HuH-7 (cell line): Measurements from ENCODE around the gene ARVCF.

Source experiments
- DNase-seq: peaks from one replicate; pipeline ENCODE4 v3.0.0; 2011; ENCODE audit warnings: low spot score

ARVCF gene, protein sequence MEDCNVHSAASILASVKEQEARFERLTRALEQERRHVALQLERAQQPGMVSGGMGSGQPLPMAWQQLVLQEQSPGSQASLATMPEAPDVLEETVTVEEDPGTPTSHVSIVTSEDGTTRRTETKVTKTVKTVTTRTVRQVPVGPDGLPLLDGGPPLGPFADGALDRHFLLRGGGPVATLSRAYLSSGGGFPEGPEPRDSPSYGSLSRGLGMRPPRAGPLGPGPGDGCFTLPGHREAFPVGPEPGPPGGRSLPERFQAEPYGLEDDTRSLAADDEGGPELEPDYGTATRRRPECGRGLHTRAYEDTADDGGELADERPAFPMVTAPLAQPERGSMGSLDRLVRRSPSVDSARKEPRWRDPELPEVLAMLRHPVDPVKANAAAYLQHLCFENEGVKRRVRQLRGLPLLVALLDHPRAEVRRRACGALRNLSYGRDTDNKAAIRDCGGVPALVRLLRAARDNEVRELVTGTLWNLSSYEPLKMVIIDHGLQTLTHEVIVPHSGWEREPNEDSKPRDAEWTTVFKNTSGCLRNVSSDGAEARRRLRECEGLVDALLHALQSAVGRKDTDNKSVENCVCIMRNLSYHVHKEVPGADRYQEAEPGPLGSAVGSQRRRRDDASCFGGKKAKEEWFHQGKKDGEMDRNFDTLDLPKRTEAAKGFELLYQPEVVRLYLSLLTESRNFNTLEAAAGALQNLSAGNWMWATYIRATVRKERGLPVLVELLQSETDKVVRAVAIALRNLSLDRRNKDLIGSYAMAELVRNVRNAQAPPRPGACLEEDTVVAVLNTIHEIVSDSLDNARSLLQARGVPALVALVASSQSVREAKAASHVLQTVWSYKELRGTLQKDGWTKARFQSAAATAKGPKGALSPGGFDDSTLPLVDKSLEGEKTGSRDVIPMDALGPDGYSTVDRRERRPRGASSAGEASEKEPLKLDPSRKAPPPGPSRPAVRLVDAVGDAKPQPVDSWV

DNA sequence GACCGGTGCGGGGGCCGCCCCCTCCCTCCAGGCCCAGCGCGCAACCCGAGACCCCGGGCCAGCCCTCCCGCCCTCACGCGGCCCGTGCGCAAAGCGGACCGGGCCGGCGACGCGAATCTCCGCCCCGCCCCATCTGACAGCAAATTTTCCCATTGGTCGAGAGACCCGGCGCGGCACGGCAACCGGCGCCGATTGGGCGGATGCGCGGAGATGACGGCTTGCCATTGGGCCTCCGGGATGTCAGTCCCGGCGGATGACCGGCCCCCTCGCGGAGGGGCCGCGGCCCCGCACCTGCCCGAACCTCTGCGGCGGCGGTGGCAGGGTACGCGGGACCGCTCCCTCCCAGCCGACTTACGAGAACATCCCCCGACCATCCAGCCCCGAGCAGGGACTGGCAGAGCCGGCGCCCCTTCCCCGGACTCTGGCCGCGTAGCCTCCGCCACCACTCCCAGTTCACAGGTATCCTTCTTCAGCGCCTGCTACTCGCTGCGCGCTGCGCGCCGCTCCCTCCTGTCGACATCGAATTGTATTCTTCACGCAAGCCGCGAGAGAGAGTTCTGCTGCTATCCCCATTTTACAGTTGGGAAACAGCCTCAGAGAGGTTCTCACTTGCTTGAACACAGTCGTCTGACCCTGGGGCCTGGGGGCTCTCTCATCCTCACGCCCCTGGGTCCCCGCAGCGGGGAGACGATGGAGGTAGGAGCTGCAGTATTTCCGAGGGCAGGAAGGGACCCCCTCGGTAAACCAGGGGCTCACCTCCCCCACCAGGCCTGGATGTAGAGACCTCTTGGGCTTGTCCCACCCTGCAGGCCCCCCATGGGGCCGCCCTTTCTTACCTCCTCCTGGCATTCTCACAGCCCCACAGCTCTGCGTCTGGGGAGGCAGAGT, at the start of gene ARVCF:
ARVCF (minus strand) TSS at position 90 of the 888 bp plus-strand sequence. CDS start 26,029 bp downstream, outside the sequence.
- peak; percentile 100 for DNase-seq

DNA sequence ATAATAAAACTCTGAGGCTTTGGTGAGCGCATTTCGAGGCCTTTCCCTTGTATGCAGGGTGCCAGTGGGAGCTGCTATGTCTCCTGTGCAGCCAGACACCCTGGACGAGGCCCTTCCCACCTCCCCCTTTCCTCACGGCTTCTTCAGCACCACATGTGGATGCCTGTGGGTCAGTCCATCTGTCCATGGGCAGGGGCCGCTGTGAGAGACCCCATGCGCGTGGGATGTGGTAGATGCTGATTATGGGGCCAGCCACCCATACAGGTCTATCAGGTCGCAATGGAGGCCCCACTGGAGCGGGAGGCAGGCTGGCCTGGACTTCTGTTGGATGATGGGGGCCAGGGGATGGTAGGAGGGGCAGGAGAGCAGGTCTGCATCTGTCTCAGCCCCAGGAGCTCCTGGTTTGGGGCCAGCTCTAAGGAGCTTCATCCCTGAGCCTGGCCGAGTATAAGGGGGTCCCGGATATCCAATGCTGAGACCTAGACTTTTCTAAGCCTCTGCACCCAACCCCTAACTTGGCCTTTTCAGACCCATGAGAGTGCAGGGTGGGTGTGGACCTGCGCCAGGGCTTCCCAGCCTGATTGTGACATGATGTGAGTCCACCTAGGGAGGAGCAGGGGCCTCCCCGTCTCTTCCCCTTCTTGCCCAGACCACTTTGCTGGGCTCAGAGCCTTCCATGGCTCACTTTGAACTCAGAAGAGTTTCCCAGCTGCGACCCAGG, 49.4 kb upstream of the ARVCF start:
- no peak for DNase-seq

DNA sequence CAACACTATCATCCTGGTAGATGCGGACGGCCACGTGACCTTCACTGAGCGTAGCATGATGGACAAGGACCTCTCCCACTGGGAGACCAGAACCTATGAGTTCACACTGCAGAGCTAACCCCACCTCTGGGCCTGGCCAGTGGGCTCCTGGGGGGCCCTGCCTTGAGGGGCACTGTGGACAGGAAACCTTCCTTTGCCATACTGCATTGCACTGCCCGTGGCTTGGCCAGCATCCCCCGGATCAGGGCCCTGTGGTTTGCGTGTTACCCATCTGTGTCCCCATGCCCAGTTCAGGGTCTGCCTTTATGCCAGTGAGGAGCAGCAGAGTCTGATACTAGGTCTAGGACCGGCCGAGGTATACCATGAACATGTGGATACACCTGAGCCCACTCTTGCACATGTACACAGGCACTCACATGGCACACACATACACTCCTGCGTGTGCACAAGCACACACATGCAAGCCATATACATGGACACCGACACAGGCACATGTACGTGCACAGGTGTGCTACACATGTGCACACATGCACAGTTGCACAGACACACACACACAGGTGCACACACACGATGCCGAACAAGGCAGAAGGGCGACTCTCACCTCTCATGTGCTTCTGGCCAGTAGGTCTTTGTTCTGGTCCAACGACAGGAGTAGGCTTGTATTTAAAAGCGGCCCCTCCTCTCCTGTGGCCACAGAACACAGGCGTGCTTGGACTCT, 48.1 kb upstream of the ARVCF start:
- DNase-seq: no peak

DNA sequence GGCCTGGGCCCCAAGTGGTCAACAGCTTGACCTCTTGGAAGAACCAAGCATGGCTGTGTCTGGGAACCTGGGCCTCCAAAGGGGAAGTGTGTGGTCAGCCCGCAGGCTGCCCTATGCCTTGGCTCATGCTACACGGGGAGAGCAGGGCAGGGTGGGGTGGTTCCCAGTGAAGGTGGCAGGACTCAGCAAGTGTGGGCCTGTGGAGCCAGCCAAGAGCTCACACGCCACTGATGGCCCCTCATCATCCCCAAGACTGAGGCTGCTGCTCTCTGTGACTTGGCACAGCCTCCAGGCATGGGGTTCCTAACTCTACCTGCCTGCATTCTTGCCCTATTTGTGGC, 47.5 kb upstream of the ARVCF start:
- no peak for DNase-seq

DNA sequence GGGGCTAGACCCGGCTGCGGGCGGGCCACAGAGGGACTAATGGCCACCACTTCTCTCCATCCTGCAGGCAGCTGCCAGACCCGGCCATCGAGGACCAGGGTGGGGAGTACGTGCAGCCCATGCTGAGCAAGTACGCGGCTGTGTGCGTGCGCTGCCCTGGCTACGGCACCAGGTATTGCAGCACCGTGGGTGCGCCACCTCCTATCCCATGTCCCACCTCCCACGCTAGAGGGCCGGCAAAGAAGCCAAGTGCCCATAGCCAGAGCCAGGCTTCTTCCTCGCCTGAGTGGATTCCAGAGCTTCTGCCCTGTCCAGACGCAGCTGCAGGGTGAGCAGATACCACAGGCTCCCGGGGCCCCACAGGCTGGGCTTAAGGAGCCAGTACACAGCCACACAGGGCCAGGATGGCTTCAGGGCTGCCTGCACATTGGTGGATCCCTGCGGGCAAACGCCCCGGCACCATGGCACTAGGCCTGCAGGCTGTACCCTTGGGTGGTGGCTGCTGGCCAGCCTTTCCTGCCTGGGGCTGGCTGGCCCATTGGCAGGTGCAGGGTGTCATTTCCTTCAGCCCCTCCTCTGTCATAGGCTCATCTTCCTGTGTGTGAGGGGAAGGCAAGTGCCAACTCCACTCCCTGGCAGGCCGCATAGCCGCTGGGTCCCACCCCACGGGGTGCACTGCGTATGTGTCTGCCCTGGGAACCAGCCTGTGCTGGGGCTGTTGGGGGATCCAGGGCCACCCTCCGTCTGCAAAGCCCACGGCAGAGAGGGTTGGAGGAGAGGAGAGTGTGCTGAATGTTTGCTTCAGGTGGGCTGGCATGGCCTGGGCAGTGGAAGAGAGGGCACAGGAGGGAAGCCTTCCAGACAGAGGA, 46.9 kb upstream of the ARVCF start:
- DNase-seq: no peak

DNA sequence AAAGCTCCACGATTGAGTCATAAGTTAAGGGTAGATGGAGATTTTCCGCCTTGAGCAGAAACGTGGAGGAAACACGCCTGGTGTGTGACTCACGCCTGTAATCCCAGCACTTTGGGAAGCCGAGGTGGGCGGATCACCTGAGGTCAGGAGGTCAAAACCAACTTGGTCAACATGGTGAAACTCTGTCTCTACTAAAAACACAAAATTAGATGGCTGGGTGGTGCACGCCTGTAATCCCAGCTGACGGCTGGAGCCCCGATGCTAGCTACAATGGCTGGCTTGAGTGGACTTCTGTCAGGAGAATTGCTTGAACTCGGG, 46.1 kb upstream of the ARVCF start:
- DNase-seq: no peak

DNA sequence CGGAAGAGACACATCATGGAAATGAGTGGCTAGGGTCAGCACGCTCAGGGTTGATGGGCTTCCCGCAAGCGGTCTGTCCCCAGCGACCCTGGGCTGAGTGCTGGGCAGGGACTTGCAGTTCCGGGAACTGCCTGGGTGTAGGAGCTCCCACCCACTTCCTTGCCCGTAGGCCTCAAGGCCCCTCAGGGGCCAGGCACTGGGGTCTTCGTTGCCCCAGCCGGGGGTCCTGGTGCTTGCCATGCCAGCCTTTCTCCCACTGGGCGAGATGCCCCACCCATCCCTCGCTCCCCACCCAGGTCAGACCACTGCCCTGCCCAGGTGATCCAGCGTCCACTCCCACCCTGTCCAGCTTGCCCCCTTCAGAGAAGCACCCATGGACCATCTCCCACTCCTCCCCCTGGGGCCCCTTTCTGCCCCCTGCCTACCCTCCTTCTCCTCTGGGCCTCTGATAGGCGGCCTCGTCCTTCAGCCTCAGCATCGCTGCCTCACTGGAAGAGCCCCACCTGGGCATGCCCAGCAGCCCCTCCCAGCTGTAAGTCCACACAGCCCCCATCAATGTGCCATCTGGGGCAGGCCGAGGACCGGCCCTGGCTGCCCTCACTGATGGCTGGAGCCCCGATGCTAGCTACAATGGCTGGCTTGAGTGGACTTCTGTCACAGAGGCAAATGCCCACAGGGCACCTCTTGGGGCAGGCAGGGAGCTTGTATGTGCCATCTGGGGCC, 45.6 kb upstream of the ARVCF start:
- no peak for DNase-seq

DNA sequence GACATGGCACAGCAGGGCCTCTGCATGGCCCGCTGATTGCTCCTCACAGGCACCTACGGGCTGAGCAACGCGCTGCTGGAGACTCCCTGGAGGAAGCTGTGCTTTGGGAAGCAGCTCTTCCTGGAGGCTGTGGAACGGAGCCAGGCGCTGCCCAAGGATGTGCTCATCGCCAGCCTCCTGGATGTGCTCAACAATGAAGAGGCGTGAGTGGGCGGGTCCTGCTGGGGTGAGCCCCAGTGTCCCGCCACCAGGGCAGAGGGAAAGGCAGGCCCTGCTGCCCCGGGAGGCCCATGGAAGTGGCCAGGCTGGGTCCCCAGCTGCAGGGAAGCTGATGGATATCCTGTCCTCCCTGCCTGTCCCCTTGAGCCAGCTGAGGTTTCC, 44.8 kb upstream of the ARVCF start:
- DNase-seq: no peak

DNA sequence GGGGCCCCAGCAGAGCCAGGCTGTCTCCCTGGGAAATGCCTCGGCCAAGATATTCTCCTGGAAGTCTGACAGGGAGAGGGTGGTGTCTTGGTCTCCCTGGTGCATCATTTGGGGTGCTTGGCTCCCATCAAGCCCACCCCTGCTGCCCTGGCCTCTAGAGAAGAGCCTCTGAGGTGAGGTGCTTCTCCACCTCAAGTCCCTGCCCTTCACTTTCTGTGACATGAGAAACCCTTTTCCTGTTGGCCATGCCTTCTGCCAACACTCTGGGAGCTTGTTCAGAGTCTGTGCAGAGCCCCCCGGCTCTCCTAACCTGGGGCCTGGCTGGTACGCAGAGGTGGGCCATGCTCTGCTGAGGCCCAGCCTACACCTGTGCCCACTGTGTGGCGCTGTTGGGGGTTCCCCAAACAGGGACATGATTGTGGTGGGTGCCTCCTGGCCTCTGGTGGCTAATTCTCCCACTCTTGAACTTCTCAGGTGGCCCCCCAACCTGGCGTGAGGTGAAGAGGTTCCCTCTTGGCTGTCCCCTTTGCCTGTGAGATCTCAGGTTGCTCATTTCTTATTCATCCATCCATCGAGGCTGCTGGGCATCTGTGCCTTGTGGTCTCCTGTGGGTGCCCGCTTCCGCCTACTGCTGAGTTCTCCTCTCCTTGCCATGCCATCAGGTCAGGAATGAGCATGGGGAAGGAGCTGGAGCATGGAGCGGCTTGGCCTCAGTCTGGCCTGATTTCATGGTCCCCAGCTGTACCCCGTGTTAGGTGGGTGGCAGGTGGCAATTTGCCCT, 44.3 kb upstream of the ARVCF start:
- DNase-seq: no peak

DNA sequence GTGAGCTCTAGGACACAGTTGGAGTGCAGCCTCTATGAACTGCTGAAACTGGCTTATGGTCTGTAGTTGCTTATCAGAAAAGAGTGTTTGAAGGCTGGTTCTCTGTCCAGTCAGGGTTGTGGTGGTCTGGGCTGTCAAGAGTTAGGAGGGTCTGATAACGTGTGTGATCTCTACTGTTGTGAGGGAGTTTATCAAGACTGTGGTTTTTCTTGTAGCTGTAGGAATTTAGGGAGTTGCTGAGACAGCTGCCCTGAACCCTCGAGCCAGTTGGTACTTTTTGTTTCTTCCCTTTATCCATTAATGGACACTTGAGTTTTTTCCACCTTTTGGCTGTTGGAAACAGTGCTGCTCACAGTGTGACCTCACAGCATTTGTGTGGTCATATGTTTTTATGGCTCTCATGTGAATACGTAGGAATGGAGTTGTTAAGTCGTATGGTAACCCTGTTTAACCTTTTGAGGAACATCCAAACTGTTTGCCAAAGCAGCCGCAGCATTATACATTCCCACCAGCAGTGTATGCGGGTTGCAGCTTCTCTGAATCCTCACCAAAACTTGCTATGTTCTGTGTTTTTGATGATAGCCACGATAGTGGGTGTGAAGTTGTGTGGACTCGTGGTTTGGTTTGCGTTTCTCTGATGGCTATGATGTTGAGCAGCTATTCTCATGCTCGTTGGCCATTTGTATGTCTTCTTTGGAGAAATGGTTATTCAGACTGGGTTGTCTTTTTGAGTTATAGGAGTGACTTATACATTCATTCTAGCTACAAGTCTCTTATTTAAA, 42.6 kb upstream of the ARVCF start:
- no peak for DNase-seq

DNA sequence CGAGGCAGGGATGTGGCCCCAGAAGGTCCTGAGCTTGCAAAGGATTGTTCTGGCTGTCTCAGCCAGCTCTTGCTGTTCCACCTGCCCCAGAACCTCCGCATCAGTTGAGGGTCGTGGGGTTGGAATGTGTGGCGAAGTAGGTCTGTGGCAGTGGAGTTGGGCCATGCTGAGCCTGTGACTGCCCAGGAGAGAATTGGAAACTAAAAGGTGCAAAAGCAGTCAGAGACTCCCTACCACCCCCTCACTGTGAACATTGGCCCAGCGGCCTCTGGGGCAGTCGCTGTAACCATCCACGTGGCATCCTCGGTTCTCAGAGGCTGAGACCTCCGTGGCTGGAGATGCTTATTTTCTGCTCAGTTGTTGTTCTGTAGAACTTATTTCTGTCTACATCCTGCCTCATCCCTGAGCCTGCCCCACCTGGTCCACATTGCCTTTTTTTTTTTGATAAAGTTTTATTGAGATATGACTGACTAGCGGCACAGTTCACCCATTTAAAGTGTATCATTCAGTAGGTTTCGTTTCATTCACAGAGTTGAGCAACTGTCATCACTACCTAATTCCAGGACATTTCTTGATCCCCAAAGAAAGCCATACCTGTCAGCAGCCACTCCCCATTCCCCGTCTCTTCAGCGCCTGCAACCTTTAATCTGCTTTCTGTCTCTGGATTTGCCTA, 41.1 kb upstream of the ARVCF start:
- no peak for DNase-seq

DNA sequence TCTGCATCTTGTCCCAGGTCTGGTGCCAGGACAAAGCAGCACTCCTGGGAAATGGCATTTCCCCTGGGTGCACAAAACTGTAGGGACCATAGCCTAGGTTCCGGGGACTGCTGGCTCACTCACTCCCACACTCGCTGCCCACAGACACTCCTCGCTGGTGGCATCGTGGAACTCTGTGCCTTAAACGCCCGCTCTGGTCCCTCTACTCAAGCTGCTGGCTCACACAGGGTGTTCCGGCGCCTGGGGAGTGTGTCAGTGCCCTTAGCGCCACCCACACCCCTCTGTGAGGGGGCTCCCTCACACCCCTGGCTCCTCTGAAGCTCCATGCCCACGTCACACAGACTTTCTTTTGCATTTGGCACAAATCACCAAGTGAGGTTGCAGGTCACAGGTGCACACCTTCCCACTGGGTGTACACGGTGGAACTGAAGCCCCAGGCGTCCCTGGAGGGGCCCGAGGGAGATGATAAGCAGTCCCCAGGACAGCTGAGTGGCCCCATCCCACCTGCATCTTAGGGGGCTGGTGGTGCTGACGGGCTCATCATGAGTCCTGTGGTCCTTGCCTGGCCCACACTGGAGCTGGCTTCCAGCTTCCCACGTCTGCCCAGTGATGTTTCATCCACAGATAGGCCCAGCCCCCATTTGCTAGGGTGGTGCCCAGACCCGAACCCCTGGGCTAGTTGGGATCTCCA, 40.2 kb upstream of the ARVCF start:
- DNase-seq: no peak

DNA sequence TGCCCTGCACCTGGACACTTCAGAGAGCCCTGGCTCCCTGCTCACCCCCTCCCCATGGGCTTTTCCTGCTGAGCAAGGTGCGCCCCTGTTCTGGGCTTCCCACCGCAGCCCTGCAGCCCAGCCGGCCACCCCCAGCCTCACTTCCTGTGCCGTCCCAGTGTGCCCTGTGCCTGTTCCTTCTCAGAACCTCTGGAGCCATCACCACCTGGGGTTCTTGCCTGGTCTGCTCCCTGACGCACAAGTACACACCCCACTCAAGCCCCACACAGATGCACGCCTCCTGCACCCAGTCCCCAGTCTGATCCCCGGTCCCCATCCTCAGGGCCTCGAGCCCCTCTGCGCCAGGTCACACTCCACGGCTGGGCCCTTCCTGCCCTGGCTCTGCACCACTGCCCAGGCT, 39.5 kb upstream of the ARVCF start:
- DNase-seq: no peak

DNA sequence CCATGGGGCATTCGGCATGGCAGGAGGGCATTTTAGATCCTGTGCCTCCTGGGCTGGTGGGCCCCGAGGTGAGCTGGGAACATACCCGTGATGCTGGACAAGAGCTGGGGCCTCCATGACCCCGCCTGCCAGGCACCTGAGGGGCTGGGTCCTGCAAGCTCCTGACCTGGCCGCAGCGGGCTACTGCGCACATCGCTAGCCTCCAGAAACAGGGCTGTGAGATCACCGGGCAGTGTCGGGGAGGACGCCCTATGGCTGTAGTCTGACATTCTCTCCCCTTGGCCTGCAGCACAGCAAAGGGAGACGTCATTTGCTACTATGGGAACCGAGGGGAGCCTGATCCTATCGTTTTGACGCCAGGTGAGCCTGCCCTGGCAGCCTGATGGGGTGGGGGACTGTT, 39.0 kb upstream of the ARVCF start:
- DNase-seq: no peak

DNA sequence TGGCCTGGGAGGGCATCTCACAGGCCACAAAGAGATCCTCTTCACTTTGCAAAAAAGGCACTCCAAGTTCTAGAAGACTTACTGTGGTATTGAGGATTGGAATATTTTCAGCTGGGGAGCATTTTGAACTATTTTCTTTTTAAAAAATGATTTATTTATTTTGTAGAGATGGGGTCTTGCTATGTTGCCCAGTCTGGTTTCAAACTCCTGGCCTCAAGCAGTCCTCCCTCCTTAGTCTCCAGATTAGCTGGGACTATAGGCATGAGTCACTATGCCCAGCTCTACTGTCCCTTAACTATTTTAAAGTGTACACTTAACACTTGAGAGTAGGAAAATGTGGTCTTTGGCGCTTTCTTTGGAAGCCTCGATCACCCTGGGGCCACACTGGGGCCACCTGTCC, 38.5 kb upstream of the ARVCF start:
- DNase-seq: no peak

DNA sequence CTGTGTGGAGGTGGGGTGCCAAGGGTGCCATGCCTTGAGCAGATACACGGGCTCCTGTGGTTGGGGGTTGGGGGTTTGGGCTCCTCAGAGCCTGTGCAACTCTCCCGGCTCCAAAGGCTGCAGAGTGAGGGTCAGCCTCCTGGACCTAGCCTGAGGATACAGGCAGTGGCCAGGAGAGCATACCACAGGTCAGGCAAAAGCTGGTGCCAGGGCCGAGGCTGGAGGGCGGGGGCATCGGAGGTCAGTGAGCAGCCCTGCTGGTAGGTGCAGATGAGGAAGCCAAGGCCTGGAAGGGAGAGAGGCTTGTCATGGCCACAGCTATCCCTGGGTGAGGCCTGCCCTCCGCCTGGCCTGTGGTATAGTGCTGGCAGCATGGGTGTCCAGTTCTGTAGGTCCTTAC, 37.9 kb upstream of the ARVCF start:
- no peak for DNase-seq

DNA sequence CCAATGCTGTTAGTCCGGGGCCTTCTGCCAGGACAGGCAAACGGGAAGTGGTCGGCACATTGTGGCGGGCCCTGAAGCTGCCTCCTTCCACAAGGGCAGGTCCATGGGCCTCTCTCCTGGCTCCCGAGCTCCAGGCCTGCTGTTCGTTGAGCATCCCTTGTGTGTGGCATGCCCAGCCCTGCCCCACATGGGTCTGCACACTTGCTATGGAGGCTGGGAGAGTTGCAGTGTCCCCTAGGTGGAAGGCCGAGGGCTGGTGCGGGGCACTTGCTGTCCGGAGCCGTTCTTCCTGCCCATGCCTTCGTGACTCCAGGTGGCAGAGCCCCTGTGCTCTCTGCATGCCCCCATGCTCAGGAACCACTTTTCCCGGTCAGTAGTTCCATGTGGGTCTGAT, 37.4 kb upstream of the ARVCF start:
- no peak for DNase-seq
